GM21723 (cell line): Measurements from ENCODE around the gene PHLDA2.
"Not testable (repeated sequence)": the region's sequence is repeated elsewhere in the genome, so short reads cannot be mapped to it uniquely, and the experiment has no call there.

Experiments used
- ATAC-seq: cut with Tn5 transposase; IDR thresholded peaks from one replicate; pipeline ENCODE4 v1.9.1; 2021; ENCODE audit warnings: mild to moderate bottlenecking, moderate library complexity; ENCODE audit not compliant: unreplicated experiment

Gene PHLDA2

GRCh38 chr11:2916114-2916891 lies 12.9 kb downstream of the PHLDA2 start:
- ATAC-seq, result no peak

DNA sequence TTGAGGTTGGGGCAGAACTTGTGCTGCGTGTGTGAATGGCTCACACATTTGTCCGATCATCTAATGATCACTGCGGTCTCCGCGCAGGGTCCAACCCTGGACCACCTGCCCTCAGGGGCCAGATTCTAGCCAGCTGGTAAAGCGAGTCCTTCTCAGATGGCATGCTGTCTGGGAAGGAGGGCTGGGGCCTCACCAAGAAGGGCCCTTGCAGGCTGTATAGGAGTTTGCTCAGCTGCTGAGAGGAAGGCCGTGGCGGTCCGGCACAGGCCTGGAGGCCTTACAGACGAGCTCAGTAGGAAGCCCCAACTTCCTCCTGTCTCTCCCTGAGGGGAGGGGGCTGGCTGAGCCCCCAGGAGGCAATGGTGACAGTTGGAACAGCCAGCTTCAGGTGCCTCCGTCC lies 13.7 kb downstream of the PHLDA2 start:
- ATAC-seq, result no peak

GRCh38 chr11:2914455-2915195 lies 14.6 kb downstream of the PHLDA2 start:
- no peak for ATAC-seq

DNA sequence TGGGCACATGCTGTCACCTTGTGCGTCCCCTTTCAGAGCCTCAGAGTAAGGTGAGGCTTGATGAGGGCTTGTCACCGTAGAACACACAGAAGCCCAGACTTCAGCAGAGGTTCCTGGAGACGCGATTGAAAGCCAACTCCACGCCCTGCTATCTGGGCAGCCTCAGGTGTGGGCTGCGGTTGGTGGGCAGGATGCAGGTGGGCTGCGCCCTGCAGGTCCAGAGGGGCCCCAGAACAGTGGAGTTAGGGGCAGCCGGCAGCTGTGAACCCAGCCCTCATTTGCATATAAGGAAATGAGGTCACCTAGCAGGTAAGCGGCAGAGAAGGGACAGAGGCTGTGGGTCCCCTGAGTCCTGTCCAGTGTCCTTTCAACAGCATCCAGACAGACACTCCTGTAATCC lies 15.4 kb downstream of the PHLDA2 start:
- no peak for ATAC-seq

DNA sequence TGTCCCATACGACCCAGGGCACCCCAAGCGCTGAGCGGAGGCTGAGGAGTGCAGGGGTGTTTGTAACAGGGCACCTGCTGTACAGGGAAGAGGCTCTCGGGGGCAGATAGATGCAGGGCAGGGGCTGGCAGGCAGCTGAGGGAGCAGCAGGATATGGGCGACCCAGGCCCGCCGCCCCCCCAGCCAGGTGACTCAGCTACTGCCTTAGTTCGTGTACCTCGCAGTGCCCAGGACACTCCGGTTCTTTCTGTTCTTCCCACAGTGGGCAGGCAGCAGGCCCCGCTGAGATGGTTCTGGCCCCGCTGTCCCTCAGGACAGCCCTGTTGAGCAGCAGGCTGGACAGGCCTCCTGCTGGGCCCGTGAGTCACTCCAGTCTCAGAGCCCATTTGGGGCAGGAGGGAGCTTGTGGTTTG lies 16.2 kb downstream of the PHLDA2 start:
- no peak for ATAC-seq

DNA sequence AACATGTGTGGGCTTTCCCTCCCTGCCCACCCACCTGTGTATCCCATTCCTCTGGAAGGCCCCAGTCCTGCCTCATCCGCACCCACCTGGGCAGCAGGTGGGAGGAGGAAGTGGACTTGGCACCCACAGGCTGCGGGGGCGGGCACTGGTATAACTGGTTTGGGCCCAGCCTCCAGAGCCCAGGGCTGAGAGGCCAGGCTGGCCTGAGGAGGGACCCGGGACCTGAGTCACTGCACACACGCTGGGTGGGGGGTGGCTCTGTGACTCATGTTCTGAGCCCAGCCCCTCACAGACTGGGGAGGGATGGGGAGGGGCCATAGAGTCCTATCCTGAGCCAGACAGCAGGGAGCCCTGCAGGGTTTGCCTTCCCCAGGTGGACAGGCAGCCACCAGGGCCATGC lies 16.7 kb downstream of the PHLDA2 start:
- ATAC-seq, result no peak

DNA sequence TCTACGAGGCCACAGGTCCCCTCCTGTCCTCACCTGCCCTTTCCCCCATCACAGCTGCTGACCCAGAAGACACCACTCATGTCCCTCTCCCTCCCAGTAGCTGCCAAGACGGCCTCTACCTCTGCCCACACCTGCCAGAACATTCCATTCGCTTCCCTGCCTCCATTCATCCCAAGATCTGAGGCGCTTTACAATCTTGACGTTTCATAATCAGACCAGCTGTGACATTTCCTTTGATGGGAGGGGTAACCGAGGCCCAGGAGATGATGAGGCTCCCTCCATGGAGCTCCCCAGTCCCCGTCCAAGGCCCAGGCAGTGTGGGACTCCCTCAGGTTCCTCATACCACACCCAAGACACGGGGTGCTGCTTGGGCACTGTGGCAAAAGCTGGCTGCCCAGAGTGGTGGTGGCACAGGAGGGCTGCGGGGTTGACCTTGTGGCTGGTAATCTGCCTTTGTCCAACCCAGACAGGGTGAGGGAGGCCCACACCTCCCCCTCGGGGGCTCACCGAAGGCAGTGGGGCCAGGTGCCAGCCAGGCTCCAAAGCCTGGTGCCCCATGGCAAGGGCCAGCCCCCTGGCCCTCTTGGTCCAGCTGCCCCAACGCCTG lies 17.3 kb downstream of the PHLDA2 start:
- no peak for ATAC-seq

DNA sequence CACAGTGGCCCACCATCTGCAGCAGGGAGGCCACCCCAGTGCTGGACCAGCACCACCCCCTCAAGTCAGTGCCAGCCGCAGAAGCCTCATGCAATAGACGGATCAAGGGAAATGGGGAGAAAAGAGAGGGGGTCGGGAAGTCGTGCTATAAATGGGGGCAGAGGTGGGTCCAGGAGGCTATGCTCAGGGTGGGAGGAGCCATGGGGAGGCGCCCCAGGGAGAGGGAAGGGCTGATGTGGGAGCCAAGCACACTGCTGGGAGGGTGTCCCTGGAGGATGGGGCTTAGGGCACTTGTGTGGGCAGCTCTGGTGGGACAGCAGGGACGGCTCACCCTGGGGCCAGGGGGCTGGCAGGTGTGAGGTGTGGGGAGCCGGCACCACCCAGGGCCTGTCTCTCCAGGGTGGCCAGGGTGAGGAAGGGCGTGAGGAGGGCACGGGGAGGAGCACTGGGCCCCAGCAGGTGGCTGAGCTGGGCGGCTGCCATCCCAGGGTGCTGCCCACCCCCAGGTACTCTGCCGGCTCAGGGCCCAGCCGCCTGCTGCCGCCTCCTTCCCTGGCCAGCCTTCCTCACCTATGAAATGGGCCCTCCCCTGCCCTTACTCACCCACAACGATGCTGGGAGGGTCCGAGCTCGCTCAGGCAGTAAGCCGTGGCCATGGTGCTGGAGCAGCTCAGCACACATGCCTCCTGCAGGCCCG lies 18.0 kb downstream of the PHLDA2 start:
- no peak for ATAC-seq

DNA sequence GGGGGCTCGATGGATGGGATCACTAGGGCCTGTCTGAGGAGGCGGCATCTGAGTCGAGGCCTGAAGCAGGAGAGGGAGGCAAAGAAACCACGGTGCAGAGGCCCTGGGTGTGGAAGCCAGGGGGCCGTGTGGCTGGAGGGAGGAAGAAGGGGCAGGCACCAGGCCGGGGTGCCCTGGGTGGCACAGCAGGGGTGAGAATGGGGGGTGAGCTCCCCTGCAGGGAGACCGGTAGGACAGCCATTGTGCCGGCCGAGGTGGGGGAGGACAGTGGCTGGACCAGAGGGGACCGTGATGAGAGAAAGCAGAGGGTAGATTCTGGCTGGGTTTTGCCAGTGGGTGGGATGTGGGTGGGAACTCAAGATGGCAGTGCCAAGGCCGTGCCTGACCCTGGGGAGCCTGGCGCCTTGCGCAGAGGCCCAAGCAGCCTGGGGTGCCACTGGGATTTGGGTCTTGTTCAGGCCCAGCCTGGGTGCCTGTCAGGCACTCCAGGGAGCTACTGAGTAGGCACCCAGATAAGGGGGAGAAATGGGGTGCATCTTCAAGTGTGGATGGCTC lies 18.7 kb downstream of the PHLDA2 start:
- no peak for ATAC-seq

GRCh38 chr11:2909133-2909902 lies 19.9 kb downstream of the PHLDA2 start:
- ATAC-seq, result no peak

GRCh38 chr11:2908130-2908529 lies 21.1 kb downstream of the PHLDA2 start:
- ATAC-seq, result no peak

DNA sequence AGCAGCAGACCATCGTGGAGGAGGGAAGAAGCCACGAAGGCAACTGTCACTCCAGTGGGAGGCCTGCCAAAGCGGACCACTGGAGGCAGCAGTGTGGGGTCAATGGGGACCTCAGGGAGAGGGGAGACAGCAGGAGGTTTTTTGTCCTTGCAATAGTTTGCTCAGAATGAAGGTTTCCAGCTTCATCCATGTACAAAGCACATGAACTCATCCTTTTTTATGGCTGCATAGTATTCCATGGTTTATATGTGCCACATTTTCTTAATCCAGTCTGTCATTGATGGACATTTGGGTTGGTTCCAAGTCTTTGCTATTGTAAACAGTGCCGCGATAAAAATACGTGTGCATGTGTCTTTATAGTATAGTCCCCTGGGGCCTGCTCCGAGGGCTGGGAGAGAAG lies 23.9 kb downstream of the PHLDA2 start:
- ATAC-seq, result not testable (repeated sequence)

DNA sequence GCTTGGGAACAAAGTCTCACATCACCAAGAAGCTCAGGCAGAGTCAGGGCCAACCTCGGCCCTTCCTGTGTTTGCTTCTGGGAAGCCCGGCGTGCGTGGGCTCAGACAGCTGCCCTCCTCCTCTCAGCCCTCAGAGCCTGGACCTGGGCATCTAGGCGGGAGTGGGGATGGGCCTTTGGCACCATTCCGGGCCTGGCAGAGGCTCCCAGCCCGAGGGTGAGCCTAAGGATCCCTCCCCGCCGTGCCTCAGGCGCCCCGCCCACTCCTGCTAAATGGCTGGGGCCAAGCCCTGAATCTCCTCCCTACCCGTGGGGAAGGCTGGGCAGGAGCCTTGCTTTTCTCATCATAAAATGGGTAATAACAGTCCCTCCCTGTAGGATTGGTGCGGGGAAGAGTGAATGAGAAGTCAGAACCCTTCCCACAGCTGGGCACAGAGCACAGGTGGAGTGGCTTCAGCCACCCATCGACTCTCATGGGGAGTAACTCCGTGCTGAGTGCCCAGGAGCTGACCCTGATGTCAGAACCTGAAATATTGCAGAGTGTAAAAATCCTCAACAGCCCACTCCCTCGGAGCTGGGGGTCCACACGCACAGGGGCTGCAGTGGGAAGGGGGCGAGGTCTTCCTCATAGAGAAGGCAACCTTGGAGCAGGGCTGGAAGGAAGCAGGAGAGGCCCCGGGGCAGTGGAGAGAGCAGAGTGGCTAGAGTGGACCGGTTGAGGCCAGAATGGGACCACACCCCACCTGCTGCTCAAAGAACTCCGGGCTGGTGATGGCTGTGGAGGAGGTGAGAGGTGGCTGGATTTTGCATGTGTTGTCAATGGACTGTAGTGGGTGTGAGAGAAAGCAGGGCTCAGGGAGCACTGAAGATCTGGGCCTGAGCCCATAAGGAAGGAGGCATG lies 24.8 kb downstream of the PHLDA2 start:
- no peak for ATAC-seq

DNA sequence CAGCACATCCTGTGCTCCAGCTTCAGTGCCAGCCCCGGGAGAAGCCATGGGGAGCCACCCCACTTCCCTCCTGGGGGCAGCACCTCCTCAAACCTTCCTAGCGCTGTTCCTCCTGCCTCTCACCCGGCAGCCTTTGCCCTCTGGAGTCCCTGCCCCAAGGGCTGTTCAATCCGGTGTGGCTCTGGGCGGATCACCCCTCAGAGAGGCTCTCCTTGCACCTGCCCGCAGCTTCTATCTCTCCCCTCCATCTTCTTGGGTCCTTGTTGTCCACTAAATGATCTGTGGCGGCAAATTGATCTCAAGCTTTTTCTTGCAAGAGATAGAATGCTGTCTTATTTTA lies 25.6 kb downstream of the PHLDA2 start:
- ATAC-seq, result no peak

DNA sequence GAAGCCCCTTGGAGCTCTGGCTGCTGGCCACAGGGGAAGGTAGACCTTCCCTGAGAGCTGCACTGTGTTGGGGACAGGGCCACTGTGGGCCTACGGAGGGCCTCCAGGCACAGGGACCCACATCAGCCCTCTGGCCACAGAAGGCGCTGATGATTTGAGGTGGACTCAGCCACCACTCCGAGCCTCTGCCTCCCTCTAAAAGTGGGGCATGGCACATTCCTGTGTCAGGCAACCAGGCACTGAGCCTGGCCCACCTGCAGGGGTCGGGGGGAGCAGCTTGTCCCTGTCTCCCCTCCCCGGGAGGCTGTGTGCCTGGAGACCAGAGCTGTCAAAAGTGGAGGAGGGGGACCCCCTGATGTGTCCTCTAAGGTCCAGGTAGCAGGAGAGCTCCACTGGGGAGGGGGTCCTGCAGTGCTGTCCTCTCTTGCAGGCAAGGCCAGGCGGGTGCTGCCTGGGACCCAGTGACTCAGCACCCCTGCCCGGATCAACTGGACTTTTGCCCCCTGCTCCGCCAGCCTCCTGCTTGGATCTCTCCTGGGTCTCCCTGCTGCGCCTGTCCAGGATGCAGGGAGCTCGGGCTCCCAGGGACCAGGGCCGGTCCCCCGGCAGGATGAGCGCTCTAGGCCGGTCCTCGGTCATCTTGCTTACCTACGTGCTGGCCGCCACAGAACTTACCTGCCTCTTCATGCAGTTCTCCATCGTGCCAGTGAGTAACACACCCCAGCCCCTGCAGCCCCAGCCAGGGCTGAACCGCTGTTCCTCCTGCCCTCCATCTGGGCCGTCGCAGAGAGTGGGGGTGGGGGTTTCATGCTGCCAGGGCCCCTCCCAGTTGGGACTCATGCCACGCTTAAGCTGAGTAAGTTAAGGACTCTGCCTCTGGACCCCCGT lies 26.2 kb downstream of the PHLDA2 start:
- ATAC-seq, result no peak

DNA sequence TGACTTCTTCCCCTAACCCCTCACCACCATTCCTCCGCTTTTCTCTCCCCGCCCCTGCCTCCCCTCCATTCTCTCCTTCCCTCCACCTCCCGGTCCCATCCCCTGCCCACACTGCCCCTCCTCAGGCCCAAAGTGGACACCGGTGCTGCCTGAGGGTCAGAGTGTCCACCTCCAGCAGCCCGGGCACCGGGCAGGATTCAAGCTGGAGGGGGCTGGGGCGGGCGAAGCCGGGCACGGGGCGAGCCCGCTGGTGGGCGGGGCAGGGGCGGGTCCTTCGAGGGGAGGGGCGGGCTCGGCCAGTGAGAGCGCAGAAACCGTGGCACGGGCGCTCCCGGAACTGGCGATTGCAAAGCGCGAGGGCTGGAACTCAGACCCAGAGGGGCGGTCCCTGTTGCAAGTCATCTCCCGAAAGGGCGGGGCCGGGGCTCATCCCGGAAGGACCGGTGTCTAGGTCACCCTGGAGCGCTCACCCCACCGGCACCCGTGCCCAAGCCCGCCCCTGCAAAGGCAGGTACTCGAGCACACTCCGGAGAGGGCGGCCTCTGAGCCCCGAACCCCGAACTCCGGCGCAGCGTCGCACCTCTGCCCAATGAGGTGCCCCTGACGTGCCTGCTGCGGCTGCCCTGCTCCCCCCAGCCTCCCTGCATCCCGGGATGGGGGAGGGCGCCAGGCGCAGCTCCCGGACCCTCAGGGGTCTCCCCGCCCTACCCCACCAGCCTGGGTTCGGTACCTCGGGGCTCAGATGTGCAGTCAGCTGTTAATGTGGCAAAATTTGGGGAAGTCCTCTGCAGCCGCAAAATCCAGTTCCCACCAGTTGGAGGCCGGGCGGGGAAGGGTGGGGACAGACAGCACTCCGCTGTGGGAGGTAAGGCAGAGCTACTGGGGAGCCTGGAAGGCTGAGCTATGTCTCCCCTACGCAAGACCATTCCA lies 27.1 kb downstream of the PHLDA2 start:
- peak; percentile 98 for ATAC-seq

DNA sequence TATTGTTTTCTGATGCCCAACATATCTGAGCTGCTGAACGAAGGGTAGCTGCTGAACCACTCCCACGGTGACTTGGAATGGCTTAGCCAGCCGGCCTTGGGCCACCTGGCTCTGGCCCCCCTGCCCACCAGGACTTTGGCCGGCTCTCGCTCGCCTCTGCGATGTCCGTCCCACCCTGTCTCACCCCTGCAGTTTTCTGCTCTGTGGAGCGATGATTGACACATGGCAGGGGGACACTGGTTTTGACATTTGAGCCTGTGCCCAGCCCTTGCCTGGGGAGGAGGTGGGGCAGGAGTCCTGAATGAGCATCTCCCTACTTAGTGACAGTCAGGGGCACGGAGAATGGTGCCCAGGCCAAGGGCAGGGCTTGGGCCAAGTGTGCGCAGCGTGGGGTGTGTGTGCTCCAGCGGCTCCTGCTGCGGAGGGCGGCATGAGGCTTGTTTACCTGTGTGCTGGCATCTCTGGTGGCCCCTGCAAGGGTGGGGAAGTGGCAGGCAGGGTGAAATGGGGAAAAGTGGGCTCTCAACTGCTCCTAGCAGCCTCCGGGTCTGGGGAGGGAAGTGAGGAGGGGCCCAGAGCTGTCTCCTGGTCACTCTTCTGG lies 27.9 kb downstream of the PHLDA2 start:
- no peak for ATAC-seq
